Loucy (cell line): ENCODE measurements around the gene ACTR5.

Source experiments
- CTCF ChIP-seq: fragments of 200-600 bp; sonication (generic); conservative IDR thresholded peaks from 2 replicates; pipeline ENCODE4 v1.5.1; 2014; ENCODE audit warnings: mild to moderate bottlenecking, antibody characterized with exemption, low read length
- EZH2phosphoT487 ChIP-seq: fragments of 200-600 bp; IDR thresholded peaks from 2 replicates; pipeline ENCODE4 v1.6.1; 2018; ENCODE audit warnings: antibody characterized with exemption, mild to moderate bottlenecking, moderate library complexity, borderline replicate concordance

DNA sequence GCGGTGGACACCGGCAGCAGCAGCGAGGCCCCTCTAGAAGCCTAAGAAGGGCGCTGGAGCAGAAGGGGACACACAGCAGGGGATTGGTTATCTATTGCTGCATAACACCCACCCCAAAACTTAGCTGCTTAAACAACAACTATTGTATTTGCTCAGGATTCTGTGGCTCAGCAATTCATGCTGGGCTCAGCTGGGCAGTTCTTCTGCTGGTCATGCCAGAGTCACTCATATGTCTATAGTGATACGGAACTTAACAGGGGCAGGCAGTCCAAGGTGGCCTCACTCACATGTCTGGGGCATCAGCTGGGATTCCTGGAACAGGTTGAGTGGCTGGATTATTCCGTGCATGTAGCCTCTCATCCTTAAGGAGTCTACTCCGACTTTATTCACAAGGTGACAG lies 39.6 kb downstream of the ACTR5 start:
- TF ChIP-seq CTCF (no peak), EZH2phosphoT487 (no peak)
